Measurements from ENCODE around the gene CELF5.

- TF ChIP-seq CTCF (IDR thresholded peaks at IDR 0.05): no peak
- TF ChIP-seq POLR2AphosphoS5 (IDR thresholded peaks at IDR 0.05): no peak
These were observed 37.4 kb upstream of the CELF5 start for GRCh38 chr19:3186891-3187661.

All from transverse colon (tissue), 4 donors.